AG04449 (cell line): Measurements from ENCODE around the gene GPR146.

ENCODE experiments used
- CTCF ChIA-PET: fragments of 350-600 bp; formaldehyde crosslinking; extraction: SDS; loops from one replicate; lab custom pipeline; 2021; ENCODE audit warnings: antibody characterized with exemption; lab: Yijun Ruan, JAX
- POLR2A ChIA-PET: fragments of 400-600, 350-600 bp; formaldehyde crosslinking; extraction: SDS; loops from one replicate; lab custom pipeline; 2020; ENCODE audit warnings: antibody characterized with exemption, inconsistent platforms; lab: Yijun Ruan, JAX
- DNase-seq: peaks from one replicate; pipeline ENCODE4 v3.0.0-alpha.2; 2010; ENCODE audit warnings: low read depth, low spot score
- H3K4me3 ChIP-seq: 2 replicates; pipeline ENCODE4 v1.5.1; 2011; ENCODE audit warnings: low read depth, mild to moderate bottlenecking, control low read depth, low read length
- TF ChIP-seq, protein P1 (sequence below): IDR thresholded peaks from one replicate; pipeline ENCODE4 v1.5.1; 2011; ENCODE audit warnings: mild to moderate bottlenecking, moderate library complexity, low read length, control low read depth, inconsistent platforms; ENCODE audit not compliant: insufficient read depth; ENCODE audit errors: missing control alignments

The GPR146 gene

GRCh38 chr7:1103789-1104515, 59.6 kb downstream of the GPR146 start:
- TF ChIP-seq, protein P1, sequence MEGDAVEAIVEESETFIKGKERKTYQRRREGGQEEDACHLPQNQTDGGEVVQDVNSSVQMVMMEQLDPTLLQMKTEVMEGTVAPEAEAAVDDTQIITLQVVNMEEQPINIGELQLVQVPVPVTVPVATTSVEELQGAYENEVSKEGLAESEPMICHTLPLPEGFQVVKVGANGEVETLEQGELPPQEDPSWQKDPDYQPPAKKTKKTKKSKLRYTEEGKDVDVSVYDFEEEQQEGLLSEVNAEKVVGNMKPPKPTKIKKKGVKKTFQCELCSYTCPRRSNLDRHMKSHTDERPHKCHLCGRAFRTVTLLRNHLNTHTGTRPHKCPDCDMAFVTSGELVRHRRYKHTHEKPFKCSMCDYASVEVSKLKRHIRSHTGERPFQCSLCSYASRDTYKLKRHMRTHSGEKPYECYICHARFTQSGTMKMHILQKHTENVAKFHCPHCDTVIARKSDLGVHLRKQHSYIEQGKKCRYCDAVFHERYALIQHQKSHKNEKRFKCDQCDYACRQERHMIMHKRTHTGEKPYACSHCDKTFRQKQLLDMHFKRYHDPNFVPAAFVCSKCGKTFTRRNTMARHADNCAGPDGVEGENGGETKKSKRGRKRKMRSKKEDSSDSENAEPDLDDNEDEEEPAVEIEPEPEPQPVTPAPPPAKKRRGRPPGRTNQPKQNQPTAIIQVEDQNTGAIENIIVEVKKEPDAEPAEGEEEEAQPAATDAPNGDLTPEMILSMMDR: no peak
- ChIA-PET CTCF (interaction anchor here (0.9 to 6.0 kb wide), 7 partner anchors 10 to 111 kb away, joined by 3 to 21 read pairs (median 4); no protein-coding TSS in a partner anchor), POLR2A (no interaction called here)
- no peak overlapping the region for H3K4me3 ChIP-seq
- no peak for DNase-seq

- ChIA-PET POLR2A (no interaction called here), CTCF (interaction anchor here (0.9 to 6.0 kb wide), 6 partner anchors 9 to 112 kb away, joined by 3 to 21 read pairs (median 6); no protein-coding TSS in a partner anchor)
- TF ChIP-seq, protein P1: no peak
- no peak for DNase-seq
- H3K4me3 ChIP-seq: no peak overlapping the region
These were observed 60.3 kb downstream of the GPR146 start for GRCh38 chr7:1104516-1105179.

- no peak for DNase-seq
- TF ChIP-seq, protein P1: no peak
- CTCF ChIA-PET: interaction anchor here (0.9 to 6.0 kb wide), 5 partner anchors 19 to 112 kb away, joined by 3 to 21 read pairs (median 7); no protein-coding TSS in a partner anchor
- no peak overlapping the region for H3K4me3 ChIP-seq
- POLR2A ChIA-PET: no interaction called here
These were observed 60.8 kb downstream of the GPR146 start for GRCh38 chr7:1105189-1105588.

- H3K4me3 ChIP-seq: no peak overlapping the region
- ChIA-PET CTCF (interaction anchor here (0.8 to 4.5 kb wide), 2 partner anchors 20 to 41 kb away, joined by 3 to 12 read pairs; no protein-coding TSS in a partner anchor), POLR2A (no interaction called here)
- no peak for DNase-seq
- TF ChIP-seq, protein P1: no peak
These were observed 61.9 kb downstream of the GPR146 start for GRCh38 chr7:1106063-1106792.

- TF ChIP-seq, protein P1: no peak
- ChIA-PET POLR2A (no interaction called here), CTCF (interaction anchor here (0.8 to 4.5 kb wide), 2 partner anchors 21 to 41 kb away, joined by 3 to 12 read pairs; no protein-coding TSS in a partner anchor)
- no peak overlapping the region for H3K4me3 ChIP-seq
- no peak for DNase-seq
These were observed 62.6 kb downstream of the GPR146 start for GRCh38 chr7:1106793-1107421.
